A172 (cell line): ENCODE data around the gene SYTL4. TPM values are rescaled to one million over a fixed set of nuclear protein-coding genes. Genes with fewer than 3 reads are reported as not detected.

Source experiments
- DNase-seq: peaks from one replicate; pipeline ENCODE4 v3.0.0-alpha.2; 2015; ENCODE audit warnings: low spot score
- total RNA-seq: library from RNA; depleted of rRNA; stranded (reverse); fragments of >200 nt; shearing (Covaris generic); gene quantifications from 2 replicates; pipeline ENCODE4 v1.2.3, GENCODE V29; 2014; rRNA removed

Gene SYTL4
- total RNA-seq, 1 experiment from 2014 or later: 5.7 TPM

DNA sequence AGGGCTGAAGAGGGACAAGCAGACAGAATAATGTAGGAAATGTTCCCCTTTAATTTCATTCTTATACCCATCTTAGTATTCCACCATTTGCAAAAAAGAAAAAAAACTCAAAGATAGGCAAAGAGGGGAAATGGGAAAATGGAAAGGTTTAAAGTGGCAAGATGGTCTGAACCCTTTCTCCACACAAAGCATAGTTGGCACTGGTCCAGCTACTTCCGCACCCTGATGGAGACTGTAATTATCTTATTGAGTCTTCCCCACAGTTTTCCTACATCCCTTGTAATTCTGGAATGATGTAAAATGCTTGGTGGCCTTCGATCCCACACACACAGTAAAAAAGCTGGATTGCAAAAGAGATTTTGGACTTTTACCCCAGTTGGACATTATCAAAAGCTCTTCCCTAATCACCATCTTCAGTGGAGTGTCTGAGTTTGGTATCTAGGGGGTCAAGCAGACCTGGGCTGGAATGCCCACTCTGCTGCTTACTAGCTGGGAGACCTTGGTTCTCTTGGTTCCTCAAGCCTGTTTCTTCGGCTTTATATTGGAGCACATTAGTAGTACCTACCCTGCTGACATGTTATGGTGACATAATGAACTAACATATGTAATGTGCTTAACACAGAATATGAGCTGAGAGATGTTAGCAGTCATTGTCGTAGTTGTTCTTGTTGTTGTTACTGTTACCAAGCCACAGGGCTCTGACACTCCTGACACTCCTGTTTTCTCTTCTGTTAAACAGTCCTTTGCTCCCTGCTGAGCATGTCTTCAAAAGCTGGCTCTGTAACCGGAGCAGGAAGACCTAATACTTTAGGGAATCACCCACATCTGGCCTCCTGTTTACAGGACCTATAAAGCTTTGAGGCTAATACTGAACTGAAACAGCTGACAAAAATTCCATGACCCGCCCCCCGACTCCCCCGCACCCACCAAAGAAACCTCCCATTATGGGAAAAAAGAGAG, 83.2 kb downstream of the SYTL4 start:
- no peak for DNase-seq

DNA sequence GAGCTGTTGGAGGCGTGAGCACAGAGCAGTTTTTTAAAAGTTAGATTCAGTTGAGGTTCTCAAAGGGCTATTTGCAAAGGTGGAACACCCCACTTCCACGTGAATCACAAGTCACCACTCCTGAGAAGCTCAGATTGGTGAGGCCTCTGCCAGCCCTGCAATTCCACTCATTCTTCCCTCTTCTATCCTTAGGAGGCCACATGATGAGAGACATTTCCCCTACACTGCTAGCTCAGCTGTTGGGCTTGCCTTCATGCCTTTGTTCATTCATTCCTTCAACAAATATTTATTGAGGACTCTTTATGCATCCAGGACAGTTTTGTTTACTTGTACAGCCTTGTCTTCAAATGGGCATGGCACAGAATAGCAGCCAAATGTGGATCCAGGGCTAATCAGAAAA, 84.2 kb downstream of the SYTL4 start:
- no peak for DNase-seq

DNA sequence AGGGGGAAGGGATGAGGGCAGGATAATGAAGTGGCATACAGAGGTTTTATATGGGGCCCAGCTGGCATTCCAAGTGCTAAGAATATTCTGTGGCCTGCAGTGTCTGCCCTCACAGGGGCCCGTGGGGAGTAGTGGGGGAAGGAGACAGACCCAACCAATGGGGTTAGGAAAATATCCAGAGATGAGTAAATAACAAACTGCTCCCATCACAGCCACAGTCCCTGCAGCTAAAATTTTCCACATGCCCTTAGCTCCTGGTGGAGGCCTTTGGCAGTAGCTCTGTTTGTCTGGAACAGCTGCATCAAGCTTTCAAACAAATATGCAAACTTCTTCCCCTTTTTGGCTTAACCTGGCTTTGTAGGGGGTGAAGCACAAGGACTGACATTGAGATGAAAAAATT, 84.8 kb downstream of the SYTL4 start:
- DNase-seq: no peak

DNA sequence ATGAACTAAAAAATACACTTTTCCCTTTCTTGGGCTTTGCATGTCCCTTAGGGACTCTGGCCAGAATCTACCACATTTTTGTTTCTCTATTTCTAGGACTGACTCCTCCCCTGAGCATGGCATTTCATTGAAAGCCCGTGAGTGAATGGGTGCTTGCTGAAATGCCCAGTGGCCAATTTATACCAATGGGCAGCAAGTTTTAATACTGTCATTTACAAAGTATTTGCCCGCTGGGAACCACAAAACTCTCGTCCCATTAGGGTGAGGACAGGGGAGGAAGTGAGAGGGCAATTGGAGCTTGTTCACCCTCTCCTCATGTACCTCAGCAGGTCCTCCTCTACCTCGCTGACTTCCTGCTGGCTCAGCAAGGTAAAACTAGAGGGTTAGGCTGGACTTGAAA, 86.8 kb downstream of the SYTL4 start:
- DNase-seq: no peak

DNA sequence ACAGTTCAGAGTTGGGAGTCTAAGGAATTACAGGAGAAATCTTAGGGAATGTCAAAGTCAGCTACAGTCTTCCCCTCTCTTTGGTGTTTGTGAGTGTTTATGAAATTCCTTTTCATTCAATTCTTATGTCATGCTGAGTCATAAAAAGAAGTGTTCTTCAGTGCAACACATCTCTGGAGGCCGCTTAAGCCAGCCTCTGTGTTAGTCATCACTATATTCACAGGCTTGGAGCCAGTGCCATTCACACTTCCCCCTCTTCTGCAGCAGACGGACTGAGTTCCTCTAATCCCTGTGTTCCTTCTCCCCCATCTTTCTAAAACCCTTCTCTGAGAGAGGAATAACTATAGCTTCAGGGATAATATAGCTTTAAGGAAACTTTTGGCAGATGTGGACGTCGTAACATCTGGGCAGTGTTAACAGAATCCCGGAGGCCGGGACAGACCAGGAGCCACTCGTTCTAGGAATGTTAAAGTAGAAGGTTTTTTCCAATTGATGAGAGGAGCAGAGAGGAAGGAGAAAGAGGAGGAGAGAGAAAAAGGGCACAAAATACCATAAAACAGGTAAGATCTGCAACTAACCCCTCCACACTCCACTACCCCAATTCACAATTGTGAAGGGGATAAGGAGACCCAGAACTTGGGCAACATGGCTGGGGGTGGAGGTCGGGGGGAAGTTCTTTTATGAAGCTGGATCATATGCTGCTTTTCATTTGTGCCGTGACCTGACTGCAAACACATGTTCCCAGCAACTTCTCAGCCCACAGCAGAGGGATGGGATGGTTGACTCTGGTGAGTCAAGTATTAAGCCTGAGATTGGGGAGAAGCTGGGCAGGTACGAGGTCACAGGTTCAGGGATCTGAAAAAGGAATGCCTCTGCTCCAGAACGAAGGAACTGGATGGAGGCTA, 87.7 kb downstream of the SYTL4 start, which contains the start of gene SRPX2:
TSS of gene SRPX2 (plus strand) at position 244 of the 905 bp plus-strand sequence. CDS start 2,124 bp downstream, outside the sequence.
- peak; percentile 58 for DNase-seq

DNA sequence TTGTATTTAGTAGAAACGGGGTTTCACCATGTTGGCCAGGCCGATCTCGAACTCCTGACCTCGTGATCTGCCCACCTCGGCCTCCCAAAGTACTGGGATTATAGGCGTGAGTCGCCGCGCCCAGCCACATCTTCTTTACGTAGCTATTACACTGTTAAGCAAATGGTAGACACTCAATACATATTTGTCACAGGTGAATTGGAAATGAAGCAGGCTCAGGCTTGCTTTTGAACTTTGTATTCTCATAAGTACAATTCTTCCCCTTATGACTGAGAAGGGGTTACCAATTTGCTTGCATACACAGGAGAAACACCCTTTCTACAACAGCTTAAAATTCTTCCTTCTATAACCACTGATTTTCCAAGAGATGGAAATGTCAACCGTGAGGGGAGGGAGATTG, 88.7 kb downstream of the SYTL4 start:
- no peak for DNase-seq

DNA sequence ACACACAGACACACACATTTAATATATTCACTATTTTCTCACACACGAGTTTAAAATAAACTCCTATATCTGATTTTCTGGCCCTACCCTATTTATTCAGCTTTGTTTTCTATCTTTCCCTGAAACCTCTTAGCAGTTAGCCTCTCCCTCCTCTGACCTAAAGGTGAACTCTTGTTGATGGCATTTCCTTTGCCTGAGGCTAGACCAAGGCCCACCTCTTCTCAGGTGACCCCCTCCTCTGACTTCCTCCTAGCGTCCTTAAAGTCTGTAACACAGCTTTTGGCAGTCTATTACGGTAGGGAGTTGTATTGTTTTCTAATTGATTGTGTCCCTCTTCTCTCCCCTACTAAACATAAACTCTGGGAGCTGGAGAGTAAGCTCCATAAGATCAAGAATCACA, 89.6 kb downstream of the SYTL4 start:
- DNase-seq: no peak

DNA sequence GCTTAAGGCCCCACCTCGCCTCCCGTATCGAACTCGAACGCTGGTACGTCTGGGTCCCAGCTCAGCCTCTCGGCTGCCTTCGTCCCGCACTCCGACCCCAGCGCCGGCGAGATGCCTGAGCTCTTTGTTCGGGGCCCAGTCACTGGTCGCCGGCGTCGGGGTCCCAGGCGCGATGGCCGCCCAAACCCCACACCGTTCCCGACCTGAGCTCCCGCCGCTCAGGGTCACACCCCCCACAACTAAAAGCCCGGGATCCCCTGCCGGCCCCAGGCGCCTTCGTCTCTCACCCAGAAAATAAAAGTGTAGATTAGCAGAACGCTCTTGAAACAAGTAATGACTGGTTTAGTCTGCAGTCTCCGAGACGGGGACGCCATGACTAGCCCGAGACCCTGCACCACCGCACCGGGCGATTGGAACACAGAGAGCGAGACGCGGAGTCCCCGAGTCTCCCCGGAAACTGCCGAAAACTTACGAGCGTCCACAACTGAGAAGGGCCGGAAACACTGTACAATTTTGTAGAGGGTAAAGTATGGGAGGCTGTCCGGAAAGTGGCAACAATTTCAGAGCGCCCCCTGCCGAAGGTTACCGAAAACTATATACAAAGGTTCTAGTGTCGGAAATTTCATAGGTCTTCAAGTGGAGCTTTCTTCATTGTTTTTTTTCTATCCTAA, 95.5 kb downstream of the SYTL4 start, which contains the start of gene TSPAN6:
TSS of gene TSPAN6 (minus strand) at position 486 of the 671 bp plus-strand sequence. CDS start at position 374, 112 bp downstream.
- DNase-seq: no peak

DNA sequence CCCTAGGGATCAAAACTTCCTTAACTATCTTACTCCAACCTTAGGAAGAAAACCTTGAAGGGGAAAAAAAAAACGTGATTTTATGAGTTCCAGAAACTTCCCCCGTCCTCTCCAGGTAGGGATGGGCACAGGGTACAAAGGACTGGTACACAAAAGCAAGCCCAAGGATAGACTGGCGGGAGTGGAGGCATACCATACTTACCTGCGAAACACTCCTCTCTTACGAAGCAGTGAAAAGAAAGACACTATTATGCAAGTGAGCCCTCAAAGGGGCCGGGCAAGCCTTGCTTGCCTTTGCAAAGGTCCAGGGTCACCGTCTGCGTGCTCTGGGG, 96.0 kb downstream of the SYTL4 start:
- DNase-seq: no peak

DNA sequence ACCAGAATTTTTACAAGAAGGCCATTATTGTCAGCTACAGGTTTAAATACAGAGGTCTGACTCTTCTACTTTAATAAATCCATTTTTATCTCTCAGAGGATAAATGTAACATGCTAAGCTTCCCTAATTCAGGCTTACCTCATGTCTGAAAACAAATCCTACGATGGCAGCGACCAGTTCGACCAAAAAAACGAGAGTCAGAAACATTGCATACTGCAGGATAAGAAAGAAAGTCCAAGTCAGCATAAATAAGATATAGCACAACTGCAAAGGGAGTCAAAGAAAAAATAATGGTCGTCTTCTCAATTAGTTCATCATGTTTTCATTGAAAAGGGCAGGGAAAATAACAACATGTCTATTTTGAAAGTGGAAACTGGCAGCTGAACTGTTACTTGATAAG, 96.9 kb downstream of the SYTL4 start:
- no peak for DNase-seq

DNA sequence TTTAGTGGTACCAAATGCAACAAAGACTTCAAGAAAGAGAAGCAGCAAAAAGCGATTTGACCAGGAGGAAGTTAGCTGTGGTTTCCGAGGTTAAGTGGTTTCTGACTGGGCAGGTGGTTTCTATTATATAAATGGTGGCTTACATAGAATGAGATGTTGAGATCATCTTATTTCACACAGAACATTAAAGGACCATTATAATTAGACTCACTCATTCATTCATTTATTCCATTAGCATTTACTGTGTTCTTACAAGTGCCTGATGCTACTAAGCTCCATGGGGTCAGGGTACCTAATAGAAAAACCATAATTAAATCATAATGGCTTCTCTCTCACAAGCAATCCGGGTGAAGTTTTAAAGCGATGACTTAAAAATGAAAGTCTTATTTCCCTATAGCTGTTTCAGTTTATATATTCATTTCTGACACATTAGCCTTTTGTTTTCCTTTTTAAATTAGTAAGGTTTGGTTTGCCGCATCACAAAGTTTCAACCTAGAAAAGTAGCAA, 105.9 kb downstream of the SYTL4 start:
- DNase-seq: peak; percentile 1

Other genes starting within 250 kb of the SYTL4 start
- gene TNMD, start 147.2 kb downstream of the SYTL4 start, total RNA-seq: not detected in 2 replicates
- gene TSPAN6, start 95.3 kb downstream of the SYTL4 start, total RNA-seq: 0.48 TPM in 1 of 2 replicates, not detected in the other
- gene SRPX2, start 87.9 kb downstream of the SYTL4 start, total RNA-seq: 0.22 and 1.3 TPM in 2 replicates
- 12.7 and 18.3 TPM in 2 replicates for gene CSTF2, start 88.3 kb upstream of the SYTL4 start, total RNA-seq
- not detected in 2 replicates for gene NOX1, start 142.2 kb upstream of the SYTL4 start, total RNA-seq
- not detected in 2 replicates for gene XKRX, start 196.8 kb upstream of the SYTL4 start, total RNA-seq
- not detected in 2 replicates for gene ARL13A, start 237.6 kb upstream of the SYTL4 start, total RNA-seq